Prostate gland (tissue), 2 donors: ENCODE measurements around the gene STK4.

Experiments used
- POLR2A ChIP-seq: fragments of 450-650 bp; IDR thresholded peaks from one replicate; pipeline ENCODE4 v1.6.1; 2016; ENCODE audit warnings: antibody characterized with exemption, mild to moderate bottlenecking
- POLR2AphosphoS5 ChIP-seq: sonication (generic); formaldehyde crosslinking; IDR thresholded peaks from one replicate; pipeline ENCODE4 v1.6.1; 2017; ENCODE audit warnings: antibody characterized with exemption
- TF ChIP-seq, protein P1 (sequence below), 4 experiments: fragments of 200-600 bp in 2 of 4; fragments of 450-650 bp in 2 of 4; sonication (generic) in 2 of 4; IDR thresholded peaks; 1 replicate in 3 of 4; 2 replicates in 1 of 4; pipeline ENCODE4 v1.5.1; 2016 to 2019; ENCODE audit warnings: antibody characterized with exemption in 4 of 4, mild to moderate bottlenecking in 2 of 4, moderate library complexity in 2 of 4

- TF ChIP-seq, protein P1, sequence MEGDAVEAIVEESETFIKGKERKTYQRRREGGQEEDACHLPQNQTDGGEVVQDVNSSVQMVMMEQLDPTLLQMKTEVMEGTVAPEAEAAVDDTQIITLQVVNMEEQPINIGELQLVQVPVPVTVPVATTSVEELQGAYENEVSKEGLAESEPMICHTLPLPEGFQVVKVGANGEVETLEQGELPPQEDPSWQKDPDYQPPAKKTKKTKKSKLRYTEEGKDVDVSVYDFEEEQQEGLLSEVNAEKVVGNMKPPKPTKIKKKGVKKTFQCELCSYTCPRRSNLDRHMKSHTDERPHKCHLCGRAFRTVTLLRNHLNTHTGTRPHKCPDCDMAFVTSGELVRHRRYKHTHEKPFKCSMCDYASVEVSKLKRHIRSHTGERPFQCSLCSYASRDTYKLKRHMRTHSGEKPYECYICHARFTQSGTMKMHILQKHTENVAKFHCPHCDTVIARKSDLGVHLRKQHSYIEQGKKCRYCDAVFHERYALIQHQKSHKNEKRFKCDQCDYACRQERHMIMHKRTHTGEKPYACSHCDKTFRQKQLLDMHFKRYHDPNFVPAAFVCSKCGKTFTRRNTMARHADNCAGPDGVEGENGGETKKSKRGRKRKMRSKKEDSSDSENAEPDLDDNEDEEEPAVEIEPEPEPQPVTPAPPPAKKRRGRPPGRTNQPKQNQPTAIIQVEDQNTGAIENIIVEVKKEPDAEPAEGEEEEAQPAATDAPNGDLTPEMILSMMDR (IDR thresholded peaks at IDR 0.05) = peak; percentile 49 to 74 (median 70)
- no peak for TF ChIP-seq POLR2A
- TF ChIP-seq POLR2AphosphoS5 = peak; percentile 28
Observed at GRCh38 chr20:45044084-45044573, 77.8 kb downstream of the STK4 start.
